NCI-H146 treated with DMSO at 0.1 percent for 48 hours (cell line): ENCODE data around the gene MUCL1.
A peak's percentile ranks its signal among the peaks of the same experiment; 100 is the strongest.

Experiments
- DNase-seq: peaks from one replicate; lab custom pipeline; 2025; ENCODE audit not compliant: unreplicated experiment; lab: John Stamatoyannopoulos, UW

MUCL1 gene

DNA sequence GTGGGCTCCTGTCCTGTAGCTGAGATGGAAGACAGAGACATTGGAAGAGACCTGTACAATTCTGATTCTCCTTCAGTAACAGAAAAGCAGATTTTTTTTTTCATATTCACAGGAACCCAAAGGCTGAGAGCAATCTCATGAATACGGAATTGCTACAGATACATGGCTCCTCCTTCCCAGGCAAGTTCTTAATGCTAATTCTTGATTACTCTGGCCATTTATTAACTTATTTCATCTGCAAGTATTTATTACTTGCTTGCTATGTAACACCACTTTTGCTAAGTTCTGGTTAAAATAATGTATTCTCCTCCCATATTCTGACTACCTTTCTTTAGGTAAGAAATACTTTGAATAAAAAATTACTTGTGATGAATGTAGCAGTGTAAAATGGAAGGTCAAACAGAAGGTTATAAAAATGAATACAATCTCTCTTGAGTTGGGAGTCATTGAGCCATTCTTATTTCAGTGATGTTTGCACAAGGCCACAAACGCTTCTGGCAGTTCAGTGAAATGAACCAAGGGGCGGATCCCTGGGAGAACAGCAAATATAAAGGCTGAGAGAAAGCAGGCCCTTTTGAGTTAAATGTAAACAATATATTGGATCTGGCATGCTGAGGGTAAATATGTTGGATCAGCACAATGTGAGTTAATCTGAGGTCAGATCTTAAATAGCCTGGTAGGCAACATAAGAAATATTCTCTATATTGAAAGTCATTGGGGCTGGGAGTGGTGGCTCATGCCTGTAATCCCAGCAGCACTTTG is 37.6 kb downstream of the MUCL1 start:
- DNase-seq = peak; percentile 46
